ENCODE data around the gene EEFSEC.

GRCh38 chr3:128227507-128227906 lies 74.2 kb downstream of the EEFSEC start:
- no peak for TF ChIP-seq CTCF (conservative IDR thresholded peaks at IDR 0.05)
- TF ChIP-seq ZFX (IDR thresholded peaks at IDR 0.05), result no peak
